ENCODE data around the gene PSMB5. TPM values are rescaled to one million over a fixed set of nuclear protein-coding genes. Genes with fewer than 3 reads are reported as not detected.

PSMB5 gene
- total RNA-seq, 2 donors from 2014 or later = 47.4 to 79.7 TPM

GRCh38 chr14:23047034-23047634 lies 12.4 kb upstream of the PSMB5 start:
- ATAC-seq (ENCODE audit: insufficient number of reproducible peaks, low FRiP score, low read depth) (no peak), DNase-seq (ENCODE audit: low spot score) (no peak)
- TF ChIP-seq, protein P1, sequence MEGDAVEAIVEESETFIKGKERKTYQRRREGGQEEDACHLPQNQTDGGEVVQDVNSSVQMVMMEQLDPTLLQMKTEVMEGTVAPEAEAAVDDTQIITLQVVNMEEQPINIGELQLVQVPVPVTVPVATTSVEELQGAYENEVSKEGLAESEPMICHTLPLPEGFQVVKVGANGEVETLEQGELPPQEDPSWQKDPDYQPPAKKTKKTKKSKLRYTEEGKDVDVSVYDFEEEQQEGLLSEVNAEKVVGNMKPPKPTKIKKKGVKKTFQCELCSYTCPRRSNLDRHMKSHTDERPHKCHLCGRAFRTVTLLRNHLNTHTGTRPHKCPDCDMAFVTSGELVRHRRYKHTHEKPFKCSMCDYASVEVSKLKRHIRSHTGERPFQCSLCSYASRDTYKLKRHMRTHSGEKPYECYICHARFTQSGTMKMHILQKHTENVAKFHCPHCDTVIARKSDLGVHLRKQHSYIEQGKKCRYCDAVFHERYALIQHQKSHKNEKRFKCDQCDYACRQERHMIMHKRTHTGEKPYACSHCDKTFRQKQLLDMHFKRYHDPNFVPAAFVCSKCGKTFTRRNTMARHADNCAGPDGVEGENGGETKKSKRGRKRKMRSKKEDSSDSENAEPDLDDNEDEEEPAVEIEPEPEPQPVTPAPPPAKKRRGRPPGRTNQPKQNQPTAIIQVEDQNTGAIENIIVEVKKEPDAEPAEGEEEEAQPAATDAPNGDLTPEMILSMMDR (IDR thresholded peaks at IDR 0.05) = no peak
- Histone ChIP-seq H3K27ac (no peak overlapping the region), H3K36me3 (no peaks in the 10 kb centered on the region), H3K4me1 (ENCODE audit: control insufficient read depth in 1 of 2, low read depth in 2 of 2) (no peaks in the 10 kb centered on the region), H3K27me3 (replicated peaks; ENCODE audit: insufficient read depth) (no peaks in the 10 kb centered on the region), H3K4me3 (no peak overlapping the region), H3K9me3 (no peaks in the 10 kb centered on the region)

DNA sequence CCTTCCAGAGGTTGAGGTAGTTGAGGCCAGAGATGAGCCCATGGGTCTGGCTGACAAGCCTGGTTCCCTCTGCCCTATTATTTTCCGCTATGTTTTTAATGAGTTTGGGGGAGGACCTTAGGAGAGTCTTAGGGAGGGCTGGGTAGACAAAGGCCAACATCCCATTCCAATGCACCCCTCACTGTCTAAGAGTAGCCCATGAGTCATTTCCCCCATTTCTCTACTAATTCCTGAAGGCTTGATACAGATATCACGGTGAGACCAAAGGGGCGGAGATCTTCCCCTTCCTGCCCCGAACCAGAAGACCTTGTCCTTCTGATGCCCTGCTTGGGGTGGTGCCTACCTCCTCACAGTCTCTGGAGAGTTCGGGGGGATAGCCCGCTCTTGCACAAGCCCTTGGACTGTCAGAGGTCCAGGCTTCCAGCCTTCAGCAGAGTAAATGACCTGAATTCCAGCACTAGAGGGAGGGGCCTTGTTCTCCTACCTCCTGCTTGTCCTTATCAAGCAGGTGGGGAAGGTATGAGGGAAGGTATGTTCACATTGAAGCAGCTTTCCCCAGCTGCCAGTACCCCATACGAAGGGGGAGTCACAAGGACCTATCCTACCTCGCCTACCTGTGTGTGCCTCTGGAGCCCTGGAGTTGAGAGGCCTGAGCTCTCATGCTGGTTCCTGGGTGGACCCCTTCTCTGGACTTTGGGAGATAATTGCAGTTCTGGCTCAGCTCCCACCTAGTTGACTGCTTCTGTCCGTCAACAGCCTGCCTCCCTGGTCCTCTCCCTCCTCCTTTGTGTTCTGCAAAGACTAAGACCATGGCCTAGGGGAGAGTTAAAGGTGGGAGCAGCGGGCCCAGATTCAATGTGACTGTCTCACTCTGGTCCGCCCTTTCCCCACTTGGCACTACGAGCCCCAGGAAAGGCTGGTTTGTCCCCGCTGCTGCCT lies 11.0 kb upstream of the PSMB5 start:
- Histone ChIP-seq H3K36me3 (no peaks in the 10 kb centered on the region), H3K27me3 (replicated peaks; ENCODE audit: insufficient read depth) (no peaks in the 10 kb centered on the region), H3K9me3 (no peaks in the 10 kb centered on the region), H3K4me1 (ENCODE audit: control insufficient read depth in 1 of 2, low read depth in 2 of 2) (no peaks in the 10 kb centered on the region), H3K4me3 (no peak overlapping the region), H3K27ac (no peak overlapping the region)
- ATAC-seq (ENCODE audit: insufficient number of reproducible peaks, low FRiP score, low read depth) (no peak), DNase-seq (ENCODE audit: low spot score) (no peak)
- TF ChIP-seq, protein P1 (IDR thresholded peaks at IDR 0.05) = no peak

- H3K4me1 ChIP-seq (ENCODE audit: control insufficient read depth in 1 of 2, low read depth in 2 of 2) = no peaks in the 10 kb centered on the region
- ATAC-seq (ENCODE audit: insufficient number of reproducible peaks, low FRiP score, low read depth) = no peak
- no peaks in the 10 kb centered on the region for H3K36me3 ChIP-seq
- H3K4me3 ChIP-seq = no peak overlapping the region
- no peaks in the 10 kb centered on the region for H3K9me3 ChIP-seq
- H3K27me3 ChIP-seq (replicated peaks; ENCODE audit: insufficient read depth) = no peaks in the 10 kb centered on the region
- DNase-seq (ENCODE audit: low spot score) = no peak
- H3K27ac ChIP-seq = no peak overlapping the region
- TF ChIP-seq, protein P1 (IDR thresholded peaks at IDR 0.05) = no peak
Observed at GRCh38 chr14:23044840-23045239, 10.1 kb upstream of the PSMB5 start.

DNA sequence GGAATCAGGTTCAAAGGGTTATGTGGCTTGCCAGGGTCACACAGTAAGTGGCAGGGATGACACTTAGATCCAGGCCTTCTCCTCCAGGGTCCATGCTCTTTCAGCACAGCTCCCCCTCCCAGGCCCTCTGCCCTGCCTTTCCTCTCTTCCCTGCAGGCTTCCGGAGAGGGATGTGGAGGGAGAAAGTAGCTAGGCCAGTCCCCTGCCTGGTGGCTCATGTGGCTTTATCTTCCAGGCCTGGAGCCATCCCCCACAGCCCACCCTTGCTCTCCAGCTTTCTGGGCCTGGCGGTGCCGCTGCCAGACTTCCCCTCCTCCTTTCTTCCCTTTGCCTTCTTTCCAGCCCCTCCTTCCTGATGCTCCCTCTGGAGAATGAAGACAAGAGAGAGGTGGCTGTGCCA lies 9.1 kb upstream of the PSMB5 start:
- H3K4me1 ChIP-seq (ENCODE audit: control insufficient read depth in 1 of 2, low read depth in 2 of 2) = no peaks in the 10 kb centered on the region
- no peak overlapping the region for H3K4me3 ChIP-seq
- DNase-seq (ENCODE audit: low spot score) (no peak), ATAC-seq (ENCODE audit: insufficient number of reproducible peaks, low FRiP score, low read depth) (no peak)
- H3K27ac ChIP-seq = no peak overlapping the region
- H3K36me3 ChIP-seq = no peaks in the 10 kb centered on the region
- H3K27me3 ChIP-seq (replicated peaks; ENCODE audit: insufficient read depth) = no peaks in the 10 kb centered on the region
- TF ChIP-seq, protein P1 (IDR thresholded peaks at IDR 0.05) = no peak
- no peaks in the 10 kb centered on the region for H3K9me3 ChIP-seq

- no peaks in the 10 kb centered on the region for H3K4me1 ChIP-seq (ENCODE audit: control insufficient read depth in 1 of 2, low read depth in 2 of 2)
- H3K27ac ChIP-seq = no peak overlapping the region
- ATAC-seq (ENCODE audit: insufficient number of reproducible peaks, low FRiP score, low read depth) (no peak), DNase-seq (ENCODE audit: low spot score) (no peak)
- TF ChIP-seq, protein P1 (IDR thresholded peaks at IDR 0.05) = no peak
- H3K4me3 ChIP-seq = no peak overlapping the region
- H3K36me3 ChIP-seq = no peaks in the 10 kb centered on the region
- no peaks in the 10 kb centered on the region for H3K9me3 ChIP-seq
- no peaks in the 10 kb centered on the region for H3K27me3 ChIP-seq (replicated peaks; ENCODE audit: insufficient read depth)
Observed at GRCh38 chr14:23043145-23043544, 8.4 kb upstream of the PSMB5 start.
